HUES6 (cell line): Measurements from ENCODE around the gene CDKAL1.

Experiments
- H3K27ac ChIP-seq: 2 replicates; pipeline ENCODE4 v1.7.0; 2013; ENCODE audit warnings: low read depth, mild to moderate bottlenecking, low read length, inconsistent platforms
- H3K27me3 ChIP-seq: 2 replicates; pipeline ENCODE4 v1.6.1; 2013; ENCODE audit warnings: low read length; ENCODE audit not compliant: control insufficient read depth, insufficient read depth
- H3K36me3 ChIP-seq: 2 replicates; pipeline ENCODE4 v1.6.1; 2013; ENCODE audit warnings: low read length; ENCODE audit not compliant: control insufficient read depth, insufficient read depth
- H3K4me1 ChIP-seq: 2 replicates; pipeline ENCODE4 v1.6.1; 2013; ENCODE audit warnings: low read length; ENCODE audit not compliant: control insufficient read depth, insufficient read depth
- H3K4me3 ChIP-seq: 2 replicates; pipeline ENCODE4 v1.5.1; 2013; ENCODE audit warnings: low read depth, low read length
- H3K9ac ChIP-seq: one replicate; pipeline ENCODE4 v1.6.1; 2013; ENCODE audit warnings: mild to moderate bottlenecking, low read length
- H3K9me3 ChIP-seq: 2 replicates; pipeline ENCODE4 v1.6.1; 2013; ENCODE audit warnings: low read depth, low read length; ENCODE audit not compliant: control insufficient read depth, insufficient read depth

The CDKAL1 gene

GRCh38 chr6:20673458-20673857 lies 139.2 kb downstream of the CDKAL1 start:
- Histone ChIP-seq H3K9ac (no peak overlapping the region), H3K4me3 (no peak overlapping the region), H3K27me3 (no peaks in the 10 kb centered on the region), H3K9me3 (no peaks in the 10 kb centered on the region), H3K27ac (no peak overlapping the region), H3K36me3 (no peaks in the 10 kb centered on the region), H3K4me1 (0 out of 2 replicates have a peak, but pooled peaks cover 4% of the 10 kb centered on the region)

GRCh38 chr6:20674664-20675063 lies 140.4 kb downstream of the CDKAL1 start:
- no peak overlapping the region for H3K27ac ChIP-seq
- H3K9me3 ChIP-seq = 0 out of 2 replicates have a peak, but pooled peaks cover 2% of the 10 kb centered on the region
- no peak overlapping the region for H3K9ac ChIP-seq
- H3K4me1 ChIP-seq = no peaks in the 10 kb centered on the region
- no peak overlapping the region for H3K4me3 ChIP-seq
- H3K27me3 ChIP-seq = no peaks in the 10 kb centered on the region
- no peaks in the 10 kb centered on the region for H3K36me3 ChIP-seq

DNA sequence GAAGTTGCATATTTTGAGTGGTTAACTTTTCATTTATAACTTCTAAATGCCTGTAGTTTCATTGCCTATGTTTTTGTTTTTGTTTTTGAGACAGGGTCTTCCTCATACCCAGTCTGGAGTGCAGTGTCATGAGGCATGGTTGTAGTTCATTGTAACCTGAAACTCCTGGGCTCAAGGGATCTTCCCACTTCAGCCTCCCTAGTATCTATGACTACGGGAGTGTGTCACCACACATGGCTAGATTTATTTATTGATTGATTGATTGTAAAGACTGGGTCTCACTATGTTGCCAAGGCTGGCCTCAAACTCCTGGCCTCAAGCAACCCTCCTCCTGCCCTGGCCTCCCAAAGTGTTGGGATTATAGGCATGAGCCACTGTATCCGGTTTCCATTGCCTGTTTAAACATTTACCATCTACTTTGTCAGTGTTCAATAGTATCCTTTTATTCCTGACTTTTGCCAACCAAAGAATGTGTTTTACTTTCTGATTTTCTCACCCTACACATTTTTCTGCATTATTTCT lies 144.6 kb downstream of the CDKAL1 start:
- H3K27ac ChIP-seq = no peak overlapping the region
- H3K4me3 ChIP-seq = no peak overlapping the region
- no peaks in the 10 kb centered on the region for H3K36me3 ChIP-seq
- H3K9ac ChIP-seq = no peak overlapping the region
- H3K27me3 ChIP-seq = no peaks in the 10 kb centered on the region
- no peaks in the 10 kb centered on the region for H3K4me1 ChIP-seq
- 0 out of 2 replicates have a peak, but pooled peaks cover 2% of the 10 kb centered on the region for H3K9me3 ChIP-seq

DNA sequence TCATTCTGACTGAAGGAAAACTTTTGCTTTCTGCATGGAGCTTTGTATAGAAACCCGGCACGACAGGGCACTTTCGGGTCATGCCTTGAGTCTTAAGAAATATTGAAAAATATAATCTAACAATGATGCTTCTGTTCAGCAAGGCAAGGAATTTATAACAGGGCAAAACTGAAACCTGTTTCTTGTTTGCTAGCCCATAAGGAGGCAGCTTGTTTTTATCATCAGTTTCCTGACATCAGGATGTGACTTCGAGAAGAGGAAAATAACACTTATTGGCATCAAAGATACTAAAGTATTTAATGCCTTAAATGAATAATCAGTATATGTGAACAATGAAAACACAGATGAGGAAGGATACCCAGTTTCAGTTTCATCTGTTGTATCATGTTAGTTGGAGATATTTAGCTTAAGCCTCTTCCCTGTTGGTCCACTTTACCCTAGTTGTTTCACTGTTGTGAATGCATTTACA lies 146.5 kb downstream of the CDKAL1 start:
- Histone ChIP-seq H3K36me3 (no peaks in the 10 kb centered on the region), H3K4me1 (no peaks in the 10 kb centered on the region), H3K27ac (no peak overlapping the region), H3K4me3 (no peak overlapping the region), H3K9ac (no peak overlapping the region), H3K27me3 (no peaks in the 10 kb centered on the region), H3K9me3 (0 out of 2 replicates have a peak, but pooled peaks cover 2% of the 10 kb centered on the region)

- Histone ChIP-seq H3K9ac (no peak overlapping the region), H3K4me1 (no peaks in the 10 kb centered on the region), H3K27ac (no peak overlapping the region), H3K4me3 (no peak overlapping the region), H3K9me3 (0 out of 2 replicates have a peak, but pooled peaks cover 2% of the 10 kb centered on the region), H3K27me3 (no peaks in the 10 kb centered on the region), H3K36me3 (no peaks in the 10 kb centered on the region)
These were observed 147.0 kb downstream of the CDKAL1 start for GRCh38 chr6:20681243-20681684.

GRCh38 chr6:20684474-20684873 lies 150.2 kb downstream of the CDKAL1 start:
- no peak overlapping the region for H3K4me3 ChIP-seq
- H3K27ac ChIP-seq = no peak overlapping the region
- H3K9me3 ChIP-seq = no peaks in the 10 kb centered on the region
- H3K4me1 ChIP-seq = peaks cover 12% of the 10 kb centered on the region
- no peak overlapping the region for H3K9ac ChIP-seq
- no peaks in the 10 kb centered on the region for H3K27me3 ChIP-seq
- no peaks in the 10 kb centered on the region for H3K36me3 ChIP-seq

- Histone ChIP-seq H3K4me1 (peaks cover 12% of the 10 kb centered on the region), H3K27me3 (no peaks in the 10 kb centered on the region), H3K4me3 (no peak overlapping the region), H3K36me3 (no peaks in the 10 kb centered on the region), H3K27ac (no peak overlapping the region), H3K9ac (no peak overlapping the region), H3K9me3 (no peaks in the 10 kb centered on the region)
These were observed 151.9 kb downstream of the CDKAL1 start for GRCh38 chr6:20686142-20686541.

DNA sequence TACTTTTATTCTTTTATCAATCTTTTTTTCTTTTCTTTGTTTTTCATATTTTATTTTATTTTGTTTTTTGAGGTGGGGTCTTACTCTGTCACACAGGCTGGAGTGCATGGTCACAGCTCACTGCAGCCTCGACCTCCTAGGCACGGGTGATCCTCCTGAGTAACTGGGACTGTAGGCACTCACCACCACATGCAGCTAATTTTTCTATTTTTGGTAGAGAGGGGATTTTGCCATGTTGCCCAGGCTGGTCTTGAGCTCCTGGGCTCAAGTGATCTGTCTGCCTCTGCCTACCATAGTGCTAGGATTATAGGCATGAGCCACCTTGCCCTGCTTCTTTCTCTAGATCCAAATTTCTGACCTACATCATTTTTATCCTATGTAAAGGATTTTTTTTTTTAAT lies 153.2 kb downstream of the CDKAL1 start:
- H3K36me3 ChIP-seq = no peaks in the 10 kb centered on the region
- H3K9me3 ChIP-seq = no peaks in the 10 kb centered on the region
- peaks cover 15% of the 10 kb centered on the region for H3K4me1 ChIP-seq
- H3K27ac ChIP-seq = no peak overlapping the region
- no peaks in the 10 kb centered on the region for H3K27me3 ChIP-seq
- no peak overlapping the region for H3K4me3 ChIP-seq
- no peak overlapping the region for H3K9ac ChIP-seq

GRCh38 chr6:20688710-20689500 lies 154.6 kb downstream of the CDKAL1 start:
- Histone ChIP-seq H3K36me3 (no peaks in the 10 kb centered on the region), H3K4me3 (no peak overlapping the region), H3K27ac (no peak overlapping the region), H3K27me3 (no peaks in the 10 kb centered on the region), H3K4me1 (peaks cover 15% of the 10 kb centered on the region), H3K9me3 (no peaks in the 10 kb centered on the region), H3K9ac (no peak overlapping the region)

- H3K36me3 ChIP-seq = no peaks in the 10 kb centered on the region
- peaks cover 20% of the 10 kb centered on the region for H3K4me1 ChIP-seq
- no peak overlapping the region for H3K4me3 ChIP-seq
- no peaks in the 10 kb centered on the region for H3K27me3 ChIP-seq
- H3K9ac ChIP-seq = no peak overlapping the region
- H3K9me3 ChIP-seq = no peaks in the 10 kb centered on the region
- H3K27ac ChIP-seq = no peak overlapping the region
These were observed 156.9 kb downstream of the CDKAL1 start for GRCh38 chr6:20691185-20691584.

- no peak overlapping the region for H3K9ac ChIP-seq
- H3K9me3 ChIP-seq = no peaks in the 10 kb centered on the region
- H3K27ac ChIP-seq = no peak overlapping the region
- H3K36me3 ChIP-seq = no peaks in the 10 kb centered on the region
- no peaks in the 10 kb centered on the region for H3K27me3 ChIP-seq
- H3K4me3 ChIP-seq = no peak overlapping the region
- peaks cover 20% of the 10 kb centered on the region for H3K4me1 ChIP-seq
These were observed 157.8 kb downstream of the CDKAL1 start for GRCh38 chr6:20692023-20692422.
